Panc1 (cell line): ENCODE data around the gene RPL28.

Source experiments
- POLR2AphosphoS5 ChIP-seq: IDR thresholded peaks from 2 replicates; pipeline ENCODE4 v1.6.1; 2012; ENCODE audit warnings: mild to moderate bottlenecking, low read depth, low read length, moderate library complexity
- SIN3A ChIP-seq: IDR thresholded peaks from 2 replicates; pipeline ENCODE4 v1.6.1; 2012; ENCODE audit warnings: low read depth, mild to moderate bottlenecking, low read length, moderate library complexity, borderline replicate concordance; ENCODE audit not compliant: insufficient read depth
- TF ChIP-seq, protein P1 (sequence below): fragments of 450-650 bp; IDR thresholded peaks from 2 replicates; pipeline ENCODE4 v1.5.1; 2017; ENCODE audit warnings: mild to moderate bottlenecking
- TF ChIP-seq, protein P2 (sequence below), 2 experiments: IDR thresholded peaks; 2 replicates each; pipeline ENCODE4 v1.6.1; 2011 to 2012; ENCODE audit warnings: low read depth in 2 of 2, control low read depth in 1 of 2, low read length in 1 of 2, mild to moderate bottlenecking in 1 of 2, moderate library complexity in 1 of 2; ENCODE audit not compliant: insufficient read depth in 1 of 2

DNA sequence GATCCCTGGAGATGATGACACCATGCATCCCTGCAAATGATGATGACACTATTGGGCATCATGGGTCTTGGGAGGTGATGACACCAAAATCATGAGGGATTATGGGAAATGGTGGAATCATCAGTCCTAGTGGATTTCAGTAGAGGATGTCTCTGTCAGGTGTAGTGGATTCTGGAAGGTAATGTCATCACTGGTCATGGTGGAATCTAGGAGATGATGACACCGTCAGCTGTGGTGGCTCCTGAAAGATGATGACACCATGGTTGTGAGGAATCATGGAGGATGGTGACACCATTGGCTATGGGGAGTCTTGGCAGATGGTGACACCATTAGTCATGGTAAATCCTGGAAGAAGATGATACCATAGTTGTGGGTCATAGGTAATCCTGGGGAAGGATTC, 45.5 kb downstream of the RPL28 start:
- TF ChIP-seq, protein P1, sequence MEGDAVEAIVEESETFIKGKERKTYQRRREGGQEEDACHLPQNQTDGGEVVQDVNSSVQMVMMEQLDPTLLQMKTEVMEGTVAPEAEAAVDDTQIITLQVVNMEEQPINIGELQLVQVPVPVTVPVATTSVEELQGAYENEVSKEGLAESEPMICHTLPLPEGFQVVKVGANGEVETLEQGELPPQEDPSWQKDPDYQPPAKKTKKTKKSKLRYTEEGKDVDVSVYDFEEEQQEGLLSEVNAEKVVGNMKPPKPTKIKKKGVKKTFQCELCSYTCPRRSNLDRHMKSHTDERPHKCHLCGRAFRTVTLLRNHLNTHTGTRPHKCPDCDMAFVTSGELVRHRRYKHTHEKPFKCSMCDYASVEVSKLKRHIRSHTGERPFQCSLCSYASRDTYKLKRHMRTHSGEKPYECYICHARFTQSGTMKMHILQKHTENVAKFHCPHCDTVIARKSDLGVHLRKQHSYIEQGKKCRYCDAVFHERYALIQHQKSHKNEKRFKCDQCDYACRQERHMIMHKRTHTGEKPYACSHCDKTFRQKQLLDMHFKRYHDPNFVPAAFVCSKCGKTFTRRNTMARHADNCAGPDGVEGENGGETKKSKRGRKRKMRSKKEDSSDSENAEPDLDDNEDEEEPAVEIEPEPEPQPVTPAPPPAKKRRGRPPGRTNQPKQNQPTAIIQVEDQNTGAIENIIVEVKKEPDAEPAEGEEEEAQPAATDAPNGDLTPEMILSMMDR: no peak
- TF ChIP-seq POLR2AphosphoS5: no peak
- TF ChIP-seq, protein P2, sequence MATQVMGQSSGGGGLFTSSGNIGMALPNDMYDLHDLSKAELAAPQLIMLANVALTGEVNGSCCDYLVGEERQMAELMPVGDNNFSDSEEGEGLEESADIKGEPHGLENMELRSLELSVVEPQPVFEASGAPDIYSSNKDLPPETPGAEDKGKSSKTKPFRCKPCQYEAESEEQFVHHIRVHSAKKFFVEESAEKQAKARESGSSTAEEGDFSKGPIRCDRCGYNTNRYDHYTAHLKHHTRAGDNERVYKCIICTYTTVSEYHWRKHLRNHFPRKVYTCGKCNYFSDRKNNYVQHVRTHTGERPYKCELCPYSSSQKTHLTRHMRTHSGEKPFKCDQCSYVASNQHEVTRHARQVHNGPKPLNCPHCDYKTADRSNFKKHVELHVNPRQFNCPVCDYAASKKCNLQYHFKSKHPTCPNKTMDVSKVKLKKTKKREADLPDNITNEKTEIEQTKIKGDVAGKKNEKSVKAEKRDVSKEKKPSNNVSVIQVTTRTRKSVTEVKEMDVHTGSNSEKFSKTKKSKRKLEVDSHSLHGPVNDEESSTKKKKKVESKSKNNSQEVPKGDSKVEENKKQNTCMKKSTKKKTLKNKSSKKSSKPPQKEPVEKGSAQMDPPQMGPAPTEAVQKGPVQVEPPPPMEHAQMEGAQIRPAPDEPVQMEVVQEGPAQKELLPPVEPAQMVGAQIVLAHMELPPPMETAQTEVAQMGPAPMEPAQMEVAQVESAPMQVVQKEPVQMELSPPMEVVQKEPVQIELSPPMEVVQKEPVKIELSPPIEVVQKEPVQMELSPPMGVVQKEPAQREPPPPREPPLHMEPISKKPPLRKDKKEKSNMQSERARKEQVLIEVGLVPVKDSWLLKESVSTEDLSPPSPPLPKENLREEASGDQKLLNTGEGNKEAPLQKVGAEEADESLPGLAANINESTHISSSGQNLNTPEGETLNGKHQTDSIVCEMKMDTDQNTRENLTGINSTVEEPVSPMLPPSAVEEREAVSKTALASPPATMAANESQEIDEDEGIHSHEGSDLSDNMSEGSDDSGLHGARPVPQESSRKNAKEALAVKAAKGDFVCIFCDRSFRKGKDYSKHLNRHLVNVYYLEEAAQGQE (IDR thresholded peaks at IDR 0.05; ENCODE audit: insufficient read depth in 1 of 2, low read depth in 2 of 2, low read length in 1 of 2): no peak
- no peak for TF ChIP-seq SIN3A
